ENCODE data around the gene UFD1.

Gene UFD1

DNA sequence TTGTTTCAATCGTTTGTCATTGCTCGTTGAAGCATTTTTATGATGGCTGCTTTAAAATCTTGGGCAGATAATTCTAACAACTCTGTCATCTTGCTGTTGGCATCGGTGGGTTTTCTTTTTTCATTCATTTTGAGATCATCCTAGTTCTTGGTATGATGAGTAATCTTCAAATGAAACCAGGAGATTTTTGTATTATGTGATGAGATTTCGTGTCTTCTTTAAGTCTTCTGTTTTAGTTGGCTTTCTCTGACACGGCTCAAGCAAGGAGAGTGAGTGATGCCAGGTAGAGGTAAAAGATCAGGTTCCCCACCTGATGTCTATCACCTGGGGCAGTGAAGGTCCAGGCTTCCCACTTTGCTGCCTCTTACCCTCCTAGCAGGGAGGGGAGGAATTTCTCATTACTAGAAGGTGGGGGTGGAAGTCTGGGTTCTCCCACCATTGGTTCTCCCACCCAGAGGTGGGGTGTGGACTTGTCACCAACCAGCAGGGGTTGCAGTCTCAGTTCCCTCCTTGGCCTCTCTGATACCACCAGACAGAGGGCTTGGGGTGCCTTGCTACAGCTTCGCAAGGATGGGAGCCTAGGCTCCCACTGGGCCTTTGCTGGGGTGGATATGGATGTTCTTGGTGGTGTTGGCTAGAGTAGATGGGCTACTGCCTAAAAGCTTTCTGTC lies 13.6 kb upstream of the UFD1 start:
- H3K36me3 ChIP-seq (ENCODE audit: control insufficient read depth in 1 of 2, insufficient read depth in 2 of 2, low read length in 2 of 2): no peaks in the 10 kb centered on the region
- no peak overlapping the region for H3K27ac ChIP-seq (ENCODE audit: low read length)
- no peak overlapping the region for H3K4me3 ChIP-seq (ENCODE audit: low read depth in 1 of 2, low read length in 2 of 2)
- H3K9me3 ChIP-seq (ENCODE audit: control insufficient read depth in 1 of 2, low read length in 2 of 2): no peaks in the 10 kb centered on the region
- H3K27me3 ChIP-seq (ENCODE audit: low read depth, low read length): no peaks in the 10 kb centered on the region
- H3K4me1 ChIP-seq (ENCODE audit: control insufficient read depth in 1 of 2, insufficient read depth in 2 of 2, low read length in 2 of 2): peaks cover 0 to 6% of the 10 kb centered on the region in 2 donors

DNA sequence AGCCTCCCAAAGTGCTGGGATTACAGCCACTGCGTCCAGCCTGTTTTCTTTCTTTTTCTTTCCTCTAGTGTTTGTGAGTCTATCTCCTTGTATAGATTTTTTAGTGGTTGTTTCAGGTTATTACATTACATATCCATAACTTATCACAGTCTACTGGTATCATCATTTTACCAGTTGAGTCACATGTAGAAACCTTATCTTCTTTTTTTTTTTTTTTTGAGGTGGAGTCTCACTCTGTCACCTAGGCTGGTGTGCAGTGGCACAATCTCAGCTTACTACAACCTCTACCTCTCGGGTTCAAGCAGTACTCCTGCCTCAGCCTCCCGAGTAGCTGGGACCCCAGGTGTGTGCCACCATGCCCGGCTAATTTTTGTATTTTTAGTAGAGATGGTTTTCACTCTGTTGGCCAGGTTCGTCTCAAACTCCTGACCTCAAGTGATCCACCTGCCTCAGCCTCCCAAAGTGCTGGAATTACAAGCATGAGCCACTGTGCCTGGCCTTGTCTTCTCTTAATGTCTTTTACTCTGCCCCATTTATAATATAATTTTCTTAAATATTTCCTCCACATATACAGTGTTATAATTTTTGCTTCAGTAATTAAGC lies 11.7 kb upstream of the UFD1 start:
- H3K27me3 ChIP-seq (ENCODE audit: low read depth, low read length): no peaks in the 10 kb centered on the region
- H3K4me1 ChIP-seq (ENCODE audit: control insufficient read depth in 1 of 2, insufficient read depth in 2 of 2, low read length in 2 of 2): peaks cover 0 to 6% of the 10 kb centered on the region in 2 donors
- no peak overlapping the region for H3K27ac ChIP-seq (ENCODE audit: low read length)
- no peak overlapping the region for H3K4me3 ChIP-seq (ENCODE audit: low read depth in 1 of 2, low read length in 2 of 2)
- H3K36me3 ChIP-seq (ENCODE audit: control insufficient read depth in 1 of 2, insufficient read depth in 2 of 2, low read length in 2 of 2): no peaks in the 10 kb centered on the region
- H3K9me3 ChIP-seq (ENCODE audit: control insufficient read depth in 1 of 2, low read length in 2 of 2): no peaks in the 10 kb centered on the region

- Histone ChIP-seq H3K4me1 (ENCODE audit: control insufficient read depth in 1 of 2, insufficient read depth in 2 of 2, low read length in 2 of 2) (peaks cover 0 to 6% of the 10 kb centered on the region in 2 donors), H3K4me3 (ENCODE audit: low read depth in 1 of 2, low read length in 2 of 2) (no peak overlapping the region), H3K27ac (ENCODE audit: low read length) (no peak overlapping the region), H3K36me3 (ENCODE audit: control insufficient read depth in 1 of 2, insufficient read depth in 2 of 2, low read length in 2 of 2) (no peaks in the 10 kb centered on the region), H3K27me3 (ENCODE audit: low read depth, low read length) (no peaks in the 10 kb centered on the region), H3K9me3 (ENCODE audit: control insufficient read depth in 1 of 2, low read length in 2 of 2) (no peaks in the 10 kb centered on the region)
Measured at GRCh38 chr22:19488884-19489843, 10.2 kb upstream of the UFD1 start.

GRCh38 chr22:19488285-19488684 lies 9.3 kb upstream of the UFD1 start:
- Histone ChIP-seq H3K9me3 (ENCODE audit: control insufficient read depth in 1 of 2, low read length in 2 of 2) (no peaks in the 10 kb centered on the region), H3K27ac (ENCODE audit: low read length) (no peak overlapping the region), H3K27me3 (ENCODE audit: low read depth, low read length) (no peaks in the 10 kb centered on the region), H3K4me1 (ENCODE audit: control insufficient read depth in 1 of 2, insufficient read depth in 2 of 2, low read length in 2 of 2) (peaks cover 0 to 6% of the 10 kb centered on the region in 2 donors), H3K36me3 (ENCODE audit: control insufficient read depth in 1 of 2, insufficient read depth in 2 of 2, low read length in 2 of 2) (no peaks in the 10 kb centered on the region), H3K4me3 (ENCODE audit: low read depth in 1 of 2, low read length in 2 of 2) (no peak overlapping the region)

- H3K27ac ChIP-seq (ENCODE audit: low read length): no peak overlapping the region
Measured at GRCh38 chr22:19483481-19484244, 4.7 kb upstream of the UFD1 start.

DNA sequence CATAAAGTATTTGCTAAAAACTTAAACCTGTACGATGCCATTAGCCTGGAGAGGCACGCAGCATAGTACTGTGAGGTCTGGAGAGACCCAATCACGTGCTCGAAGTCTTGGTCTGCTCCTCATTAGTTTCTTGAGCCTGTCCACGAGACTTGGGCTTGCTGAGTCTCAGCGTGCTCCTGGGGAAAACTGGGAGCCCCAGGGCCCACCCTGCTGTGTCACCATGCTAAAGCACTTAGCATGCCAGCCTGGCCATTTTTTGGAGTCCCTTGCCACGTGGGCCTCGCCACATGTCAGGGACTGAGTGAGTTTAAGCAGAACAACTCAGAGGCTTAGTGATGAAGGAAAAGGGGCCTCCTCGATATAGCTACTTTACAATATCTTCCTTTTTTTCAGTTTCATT lies 3.3 kb upstream of the UFD1 start:
- Histone ChIP-seq H3K9me3 (ENCODE audit: control insufficient read depth in 1 of 2, low read length in 2 of 2) (no peaks in the 10 kb centered on the region), H3K27ac (ENCODE audit: low read length) (no peak overlapping the region), H3K36me3 (ENCODE audit: control insufficient read depth in 1 of 2, insufficient read depth in 2 of 2, low read length in 2 of 2) (peaks cover 0 to 5% of the 10 kb centered on the region in 2 donors), H3K4me3 (ENCODE audit: low read depth in 1 of 2, low read length in 2 of 2) (no peak overlapping the region), H3K4me1 (ENCODE audit: control insufficient read depth in 1 of 2, insufficient read depth in 2 of 2, low read length in 2 of 2) (peaks cover 2 to 17% of the 10 kb centered on the region in 2 donors), H3K27me3 (ENCODE audit: low read depth, low read length) (no peaks in the 10 kb centered on the region)

More at GRCh38 chr22:19483481-19484244, 4.7 kb upstream of the UFD1 start:
- no peak overlapping the region for H3K4me3 ChIP-seq (ENCODE audit: low read depth in 1 of 2, low read length in 2 of 2)
- H3K27me3 ChIP-seq (ENCODE audit: low read depth, low read length): no peaks in the 10 kb centered on the region
- no peaks in the 10 kb centered on the region for H3K9me3 ChIP-seq (ENCODE audit: control insufficient read depth in 1 of 2, low read length in 2 of 2)
- H3K4me1 ChIP-seq (ENCODE audit: control insufficient read depth in 1 of 2, insufficient read depth in 2 of 2, low read length in 2 of 2): peaks cover 0 to 7% of the 10 kb centered on the region in 2 donors
- peaks cover 0 to 5% of the 10 kb centered on the region in 2 donors for H3K36me3 ChIP-seq (ENCODE audit: control insufficient read depth in 1 of 2, insufficient read depth in 2 of 2, low read length in 2 of 2)

- Histone ChIP-seq H3K36me3 (ENCODE audit: control insufficient read depth in 1 of 2, insufficient read depth in 2 of 2, low read length in 2 of 2) (peaks cover 0 to 5% of the 10 kb centered on the region in 2 donors), H3K27ac (ENCODE audit: low read length) (no peak overlapping the region), H3K27me3 (ENCODE audit: low read depth, low read length) (no peaks in the 10 kb centered on the region), H3K4me3 (ENCODE audit: low read depth in 1 of 2, low read length in 2 of 2) (no peak overlapping the region), H3K9me3 (ENCODE audit: control insufficient read depth in 1 of 2, low read length in 2 of 2) (no peaks in the 10 kb centered on the region), H3K4me1 (ENCODE audit: control insufficient read depth in 1 of 2, insufficient read depth in 2 of 2, low read length in 2 of 2) (peaks cover 4 to 21% of the 10 kb centered on the region in 2 donors)
Measured at GRCh38 chr22:19480789-19481188, 1.8 kb upstream of the UFD1 start.

GRCh38 chr22:19480173-19480568 lies 1.2 kb upstream of the UFD1 start:
- Histone ChIP-seq H3K36me3 (ENCODE audit: control insufficient read depth in 1 of 2, insufficient read depth in 2 of 2, low read length in 2 of 2) (peaks cover 0 to 5% of the 10 kb centered on the region in 2 donors), H3K4me3 (ENCODE audit: low read depth in 1 of 2, low read length in 2 of 2) (peak overlapping the region; percentile 45 to 95), H3K9me3 (ENCODE audit: control insufficient read depth in 1 of 2, low read length in 2 of 2) (no peaks in the 10 kb centered on the region), H3K27me3 (ENCODE audit: low read depth, low read length) (no peaks in the 10 kb centered on the region), H3K27ac (ENCODE audit: low read length) (no peak overlapping the region), H3K4me1 (ENCODE audit: control insufficient read depth in 1 of 2, insufficient read depth in 2 of 2, low read length in 2 of 2) (peaks cover 4 to 21% of the 10 kb centered on the region in 2 donors)

GRCh38 chr22:19479355-19480172 lies 571 bp upstream of the UFD1 start, which contains the start of gene CDC45:
Gene CDC45 (plus strand): TSS chr22:19479920. CDS start chr22:19479969, 49 bp downstream.
- Histone ChIP-seq H3K27ac (ENCODE audit: low read length) (peak within 1 kb of the TSS; percentile 96), H3K36me3 (ENCODE audit: control insufficient read depth in 1 of 2, insufficient read depth in 2 of 2, low read length in 2 of 2) (peaks cover 0 to 8% of the 10 kb centered on the region in 2 donors), H3K4me3 (ENCODE audit: low read depth in 1 of 2, low read length in 2 of 2) (peak within 1 kb of the TSS; percentile 82 to 95), H3K27me3 (ENCODE audit: low read depth, low read length) (no peaks in the 10 kb centered on the region), H3K4me1 (ENCODE audit: control insufficient read depth in 1 of 2, insufficient read depth in 2 of 2, low read length in 2 of 2) (peaks cover 4 to 21% of the 10 kb centered on the region in 2 donors), H3K9me3 (ENCODE audit: control insufficient read depth in 1 of 2, low read length in 2 of 2) (no peaks in the 10 kb centered on the region)

All from muscle layer of duodenum (tissue), 2 donors.